CD14-positive monocyte (primary cell): ENCODE results near the gene CDH23. TPM values are rescaled to one million over a fixed set of nuclear protein-coding genes. Genes with fewer than 3 reads are reported as not detected.

ENCODE experiments used
- DNase-seq, 3 donors: peaks; one replicate each; pipeline ENCODE4 v3.0.0-alpha.2; 2011 to 2022
- H2AFZ ChIP-seq: 2 replicates; pipeline ENCODE4 v1.6.0; 2012; ENCODE audit warnings: mild to moderate bottlenecking, low read depth, low read length, inconsistent platforms; ENCODE audit not compliant: insufficient read depth, poor library complexity, severe bottlenecking
- H3K27ac ChIP-seq, 2 donors: 1 replicate in 1 of 2; 2 replicates in 1 of 2; pipeline ENCODE4 v1.5.1; 2012 to 2013; ENCODE audit warnings: low read length in 2 of 2, control low read depth in 1 of 2, inconsistent platforms in 1 of 2, low read depth in 1 of 2, mild to moderate bottlenecking in 1 of 2
- H3K27me3 ChIP-seq, 2 donors: one replicate each; pipeline versions ENCODE4 v1.6.0 to v1.6.1; 2011 to 2013; ENCODE audit warnings: low read length in 2 of 2; ENCODE audit not compliant: control insufficient read depth in 2 of 2, insufficient read depth in 2 of 2
- H3K36me3 ChIP-seq, 2 donors: replicated peaks in 1 of 2; 1 replicate in 1 of 2; 2 replicates in 1 of 2; pipeline versions ENCODE4 v1.5.1 to v1.6.1; 2012 to 2013; ENCODE audit warnings: low read length in 2 of 2, control low read depth in 1 of 2, inconsistent platforms in 1 of 2, mild to moderate bottlenecking in 1 of 2; ENCODE audit not compliant: insufficient read depth in 2 of 2, control insufficient read depth in 1 of 2
- H3K4me1 ChIP-seq, 2 donors: 1 replicate in 1 of 2; 2 replicates in 1 of 2; pipeline versions ENCODE4 v1.5.1 to v1.6.1; 2012 to 2013; ENCODE audit warnings: low read length in 2 of 2, control low read depth in 1 of 2, inconsistent platforms in 1 of 2, mild to moderate bottlenecking in 1 of 2, moderate library complexity in 1 of 2; ENCODE audit not compliant: insufficient read depth in 2 of 2, control insufficient read depth in 1 of 2
- H3K4me2 ChIP-seq: replicated peaks from 2 replicates; pipeline ENCODE3; 2012; ENCODE audit warnings: low read length, moderate library complexity, mild to moderate bottlenecking; ENCODE audit not compliant: poor library complexity, severe bottlenecking; ENCODE audit errors: extremely low read depth
- H3K4me3 ChIP-seq, 3 experiments: fragments of 200-600 bp in 1 of 3; sonication (generic) in 1 of 3; replicated peaks in 1 of 3; 1 replicate in 2 of 3; 2 replicates in 1 of 3; pipeline ENCODE4 v1.5.1; 2011 to 2013; ENCODE audit warnings: low read length in 3 of 3, mild to moderate bottlenecking in 3 of 3, control low read depth in 2 of 3, low read depth in 2 of 3, inconsistent platforms in 1 of 3, moderate library complexity in 1 of 3
- H3K79me2 ChIP-seq: 2 replicates; pipeline ENCODE4 v1.6.0; 2012; ENCODE audit warnings: mild to moderate bottlenecking, control low read depth, inconsistent platforms, low read length, moderate library complexity; ENCODE audit not compliant: insufficient read depth
- H3K9ac ChIP-seq: 2 replicates; pipeline ENCODE4 v1.6.0; 2017; ENCODE audit warnings: low read length, mild to moderate bottlenecking; ENCODE audit not compliant: insufficient read depth, poor library complexity, severe bottlenecking
- H3K9me3 ChIP-seq, 2 donors: replicated peaks in 1 of 2; 1 replicate in 1 of 2; 2 replicates in 1 of 2; pipeline versions ENCODE4 v1.5.1 to v1.6.1; 2012 to 2013; ENCODE audit warnings: low read length in 2 of 2, control low read depth in 1 of 2; ENCODE audit not compliant: control insufficient read depth in 1 of 2, insufficient read depth in 1 of 2
- H4K20me1 ChIP-seq: 2 replicates; pipeline ENCODE4 v1.6.0; 2012; ENCODE audit warnings: mild to moderate bottlenecking, low read length, control low read depth, moderate library complexity; ENCODE audit not compliant: insufficient read depth
- H3K27ac Mint-ChIP-seq, 7 donors: one replicate each; pipeline ENCODE4 v1.8.0; 2020; ENCODE audit warnings: mild to moderate bottlenecking in 7 of 7, mixed read lengths in 7 of 7, moderate library complexity in 6 of 7, inconsistent platforms in 2 of 7
- H3K27me3 Mint-ChIP-seq, 3 donors: one replicate each; pipeline ENCODE4 v1.8.0; 2021 to 2022; ENCODE audit warnings: low read depth in 3 of 3, mild to moderate bottlenecking in 3 of 3, mixed read lengths in 3 of 3, moderate library complexity in 3 of 3, inconsistent platforms in 1 of 3
- H3K36me3 Mint-ChIP-seq, 2 donors: one replicate each; pipeline ENCODE4 v1.8.0; 2020; ENCODE audit warnings: mixed read lengths in 2 of 2, inconsistent platforms in 1 of 2, mild to moderate bottlenecking in 1 of 2
- H3K4me1 Mint-ChIP-seq: one replicate; pipeline ENCODE4 v1.8.0; 2020; ENCODE audit warnings: mild to moderate bottlenecking, mixed read lengths
- H3K4me3 Mint-ChIP-seq, 2 donors: one replicate each; pipeline ENCODE4 v1.8.0; 2020; ENCODE audit warnings: mild to moderate bottlenecking in 2 of 2, mixed read lengths in 2 of 2, moderate library complexity in 1 of 2
- H3K9me3 Mint-ChIP-seq, 7 donors: one replicate each; pipeline ENCODE4 v1.8.0; 2020 to 2022; ENCODE audit warnings: mixed read lengths in 7 of 7, mild to moderate bottlenecking in 6 of 7, moderate library complexity in 6 of 7, inconsistent platforms in 2 of 7
- CTCF ChIP-seq: fragments of 200-600 bp; IDR thresholded peaks from one replicate; pipeline ENCODE4 v1.8.0; 2022; ENCODE audit warnings: antibody characterized with exemption, mild to moderate bottlenecking
- WGBS: methylation state at CpG from one replicate; pipeline ENCODE4 v1.1.5; 2013; ENCODE audit warnings: missing lambda C conversion rate; ENCODE audit not compliant: insufficient coverage; 5-methylcytosine and 5-hydroxymethylcytosine counted together
- intact Hi-C, 2 donors: fragments of 100-400 bp; cut with micrococcal nuclease; formaldehyde crosslinking; loops; one replicate each; pipeline versions ENCODE4 v1.15.0 to v1.15.1; 2023
- polyA plus RNA-seq, 3 donors: library from polyadenylated mRNA; depleted of rRNA in 1 of 3; unstranded in 2 of 3; stranded (reverse) in 1 of 3; fragments of 300-500 nt in 2 of 3; fragments of >200 nt in 1 of 3; fragmentation: Illumina TruSeq in 2 of 3; gene quantifications; 1 replicate in 2 of 3; 2 replicates in 1 of 3; pipeline ENCODE4 v1.2.3, GENCODE V29; 2012 to 2021

CDH23 gene
- polyA plus RNA-seq, 3 donors = 8.2 to 36.2 (median 10.5) TPM

DNA sequence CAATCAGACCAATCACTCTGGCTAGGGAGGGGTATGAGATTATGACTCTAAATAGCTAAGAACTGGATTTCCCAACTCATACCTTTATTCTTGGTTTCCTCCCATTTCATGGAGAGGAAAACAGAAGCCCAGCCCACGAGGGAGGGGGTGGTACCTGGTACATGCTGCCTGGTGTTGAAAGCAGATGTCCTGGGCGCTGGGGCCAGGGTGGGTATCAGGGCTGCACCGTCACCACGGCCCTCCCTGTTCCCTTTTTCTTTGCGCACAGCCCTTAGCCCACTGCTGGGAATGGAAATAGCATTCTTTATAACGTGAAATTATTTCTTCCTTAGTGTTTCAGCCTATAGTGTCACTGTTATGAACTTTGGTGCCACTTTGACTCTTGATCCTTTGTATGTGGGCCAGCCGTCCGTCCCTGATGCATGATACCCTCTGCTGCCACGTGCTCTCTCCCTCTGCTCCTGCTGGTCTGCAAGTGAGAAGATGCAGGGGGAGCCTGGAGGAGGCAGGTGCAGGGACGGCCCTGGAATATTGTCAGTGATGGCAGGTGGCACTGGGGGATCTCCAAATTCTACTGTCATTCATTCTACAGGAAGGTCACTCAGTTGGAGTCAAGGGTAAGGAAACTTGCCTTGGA, 158.5 kb downstream of the CDH23 start:
- peaks cover 8% of the 10 kb centered on the region in 2 donors for H3K4me1 ChIP-seq
- intact Hi-C loops = no loop called here
- no peak overlapping the region for H3K4me2 ChIP-seq
- no peak overlapping the region for H3K4me3 Mint-ChIP-seq
- WGBS = 75% methylated on average over 4 of the region's 10 CpGs
- H3K27me3 Mint-ChIP-seq = peaks cover 7 to 10% (median 8%) of the 10 kb centered on the region in 3 donors
- H2AFZ ChIP-seq = no peak overlapping the region
- H3K9me3 Mint-ChIP-seq = peaks cover 2 to 10% (median 9%) of the 10 kb centered on the region in 7 donors
- H3K9me3 ChIP-seq = peaks cover 0 to 3% of the 10 kb centered on the region in 2 donors
- peaks cover 7% of the 10 kb centered on the region for H3K4me1 Mint-ChIP-seq
- H3K27me3 ChIP-seq = no peaks in the 10 kb centered on the region
- no peaks in the 10 kb centered on the region for H3K36me3 ChIP-seq
- H3K27ac ChIP-seq = no peak overlapping the region
- H3K4me3 ChIP-seq = no peak overlapping the region
- TF ChIP-seq CTCF = no peak
- H3K9ac ChIP-seq = no peak overlapping the region
- no peaks in the 10 kb centered on the region for H3K36me3 Mint-ChIP-seq
- H4K20me1 ChIP-seq = no peaks in the 10 kb centered on the region
- no peaks in the 10 kb centered on the region for H3K79me2 ChIP-seq
- peak in 2 of 3 donors; percentile 4 to 18 for DNase-seq
- peak overlapping the region in 4 of 7 donors; percentile 63 to 80 (median 74) for H3K27ac Mint-ChIP-seq

DNA sequence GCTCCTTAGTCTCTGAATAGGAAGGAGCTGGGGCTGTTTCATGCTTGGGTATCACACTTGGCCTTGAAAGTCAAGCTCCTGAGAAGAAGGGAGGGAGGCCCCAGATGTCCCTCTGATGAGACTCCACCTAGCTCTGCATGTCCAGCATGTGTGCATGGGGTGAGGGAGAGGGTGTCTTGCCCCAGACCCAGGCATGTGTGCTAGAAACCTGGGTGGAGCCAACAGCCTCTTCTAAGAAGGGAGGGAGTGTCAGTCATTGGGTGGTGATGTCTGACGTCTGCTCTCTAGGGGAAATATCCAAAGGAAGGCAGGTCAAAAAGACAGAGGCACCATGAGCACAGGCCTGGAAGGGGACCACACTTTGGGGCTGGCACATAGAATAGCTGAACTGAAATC, 159.0 kb downstream of the CDH23 start:
- Mint-ChIP-seq H3K4me3 (no peak overlapping the region), H3K9me3 (peaks cover 2 to 10% (median 9%) of the 10 kb centered on the region in 7 donors), H3K36me3 (no peaks in the 10 kb centered on the region), H3K27me3 (peaks cover 7 to 10% (median 8%) of the 10 kb centered on the region in 3 donors), H3K4me1 (peaks cover 7% of the 10 kb centered on the region), H3K27ac (peak overlapping the region in 2 of 7 donors; percentile 14 to 47)
- no peak overlapping the region for H3K4me3 ChIP-seq
- 82% methylated on average over 1 of the region's 1 CpG for WGBS
- intact Hi-C loops = no loop called here
- H3K27ac ChIP-seq = no peak overlapping the region
- H3K4me1 ChIP-seq = peaks cover 8% of the 10 kb centered on the region in 2 donors
- H3K27me3 ChIP-seq = no peaks in the 10 kb centered on the region
- H3K79me2 ChIP-seq = no peaks in the 10 kb centered on the region
- no peak for TF ChIP-seq CTCF
- H3K4me2 ChIP-seq = no peak overlapping the region
- no peak overlapping the region for H2AFZ ChIP-seq
- no peak for DNase-seq
- no peak overlapping the region for H3K9ac ChIP-seq
- H4K20me1 ChIP-seq = no peaks in the 10 kb centered on the region
- H3K9me3 ChIP-seq = peaks cover 0 to 3% of the 10 kb centered on the region in 2 donors
- H3K36me3 ChIP-seq = no peaks in the 10 kb centered on the region
